ENCODE measurements around the gene CSTPP1.
"Not testable (repeated sequence)": the region's sequence is repeated elsewhere in the genome, so short reads cannot be mapped to it uniquely, and the experiment has no call there.

GRCh38 chr11:47096871-47097270, 160.3 kb downstream of the CSTPP1 start:
- TF ChIP-seq POLR2A, CTCF, POLR2AphosphoS5, EP300 (IDR thresholded peaks at IDR 0.05): not testable (repeated sequence)

Measured in gastroesophageal sphincter (tissue), 3 donors.